Bronchial smooth muscle cell (primary cell): ENCODE data around the gene PTAR1. TPM values are rescaled to one million over a fixed set of nuclear protein-coding genes. Genes with fewer than 3 reads are reported as not detected.

Source experiments
- total RNA-seq: library from RNA; depleted of rRNA; stranded (reverse); fragments of >200 nt; gene quantifications from 2 replicates; pipeline ENCODE4 v1.2.1, GENCODE V29; 2014

PTAR1 gene, protein sequence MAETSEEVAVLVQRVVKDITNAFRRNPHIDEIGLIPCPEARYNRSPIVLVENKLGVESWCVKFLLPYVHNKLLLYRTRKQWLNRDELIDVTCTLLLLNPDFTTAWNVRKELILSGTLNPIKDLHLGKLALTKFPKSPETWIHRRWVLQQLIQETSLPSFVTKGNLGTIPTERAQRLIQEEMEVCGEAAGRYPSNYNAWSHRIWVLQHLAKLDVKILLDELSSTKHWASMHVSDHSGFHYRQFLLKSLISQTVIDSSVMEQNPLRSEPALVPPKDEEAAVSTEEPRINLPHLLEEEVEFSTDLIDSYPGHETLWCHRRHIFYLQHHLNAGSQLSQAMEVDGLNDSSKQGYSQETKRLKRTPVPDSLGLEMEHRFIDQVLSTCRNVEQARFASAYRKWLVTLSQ
- total RNA-seq: 46.8 and 63.6 TPM in 2 replicates

GRCh38 chr9:69759421-69760277, at the start of gene PTAR1:
Gene PTAR1, minus strand, starts transcription at chr9:69760011. Its CDS starts 73 bp downstream, at chr9:69759938.

DNA sequence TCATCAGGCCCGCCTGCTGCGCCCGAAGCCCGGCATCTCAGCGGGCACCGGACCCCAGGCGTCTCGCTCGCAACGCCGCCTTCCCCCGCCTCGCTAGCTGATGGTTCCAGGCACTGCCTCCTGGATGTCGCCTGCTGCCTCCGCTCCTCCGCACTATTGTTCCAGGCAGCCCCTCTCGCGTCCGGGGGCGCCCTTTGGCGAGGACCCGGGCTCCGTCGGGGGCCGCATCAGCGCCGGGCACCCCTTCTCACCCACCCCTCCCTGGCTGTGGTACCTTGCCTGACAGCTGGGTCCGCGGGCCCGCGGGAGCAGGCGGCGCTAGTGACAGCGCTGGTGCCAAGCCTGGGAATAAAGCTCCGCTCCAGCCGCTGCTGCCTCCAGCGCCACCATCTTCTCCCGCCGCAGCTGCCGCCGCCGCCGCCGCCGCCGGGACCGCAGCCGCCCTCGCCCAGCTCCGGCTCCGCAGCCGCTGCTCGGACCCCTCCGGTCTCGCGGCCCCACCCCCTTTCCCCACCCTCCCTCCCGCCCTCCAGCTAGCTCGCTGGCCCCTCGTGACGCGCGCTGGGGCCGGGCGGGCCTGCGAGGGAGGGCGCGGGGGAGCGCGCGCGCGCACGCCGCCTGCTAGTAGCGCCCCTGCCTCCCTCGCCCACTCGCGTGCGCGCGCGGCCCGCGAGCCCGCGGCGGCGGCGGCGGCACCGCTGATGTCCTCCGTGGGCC, 87.8 kb downstream of the PTAR1 start, which contains the start of gene APBA1:
TSS of gene APBA1 (minus strand) at position 493 of the 717 bp plus-strand sequence.

Other genes with a start within 250 kb of the PTAR1 start
- gene APBA1, start 87.6 kb downstream of the PTAR1 start, total RNA-seq: 5.7 and 9.4 TPM in 2 replicates
- gene CFAP95, start 60.8 kb upstream of the PTAR1 start, total RNA-seq: not detected in 2 replicates